GM18867 (cell line): Measurements from ENCODE around the gene GRHL3.

Experiments
- ATAC-seq: cut with Tn5 transposase; IDR thresholded peaks from one replicate; pipeline ENCODE4 v1.9.1; 2021; ENCODE audit warnings: mild to moderate bottlenecking, moderate library complexity; ENCODE audit not compliant: unreplicated experiment

Gene GRHL3

GRCh38 chr1:24366707-24367106 lies 47.5 kb downstream of the GRHL3 start:
- no peak for ATAC-seq

- ATAC-seq: no peak
Measured at GRCh38 chr1:24369199-24369598, 50.0 kb downstream of the GRHL3 start.

GRCh38 chr1:24369801-24370200 lies 50.6 kb downstream of the GRHL3 start:
- no peak for ATAC-seq

- ATAC-seq: peak; percentile 48
Measured at GRCh38 chr1:24373044-24373443, 53.9 kb downstream of the GRHL3 start.

- ATAC-seq: peak; percentile 6
Measured at GRCh38 chr1:24373710-24374109, 54.6 kb downstream of the GRHL3 start.

GRCh38 chr1:24374891-24375786 lies 56.0 kb downstream of the GRHL3 start:
- ATAC-seq: no peak

- ATAC-seq: no peak
Measured at GRCh38 chr1:24379733-24380315, 60.7 kb downstream of the GRHL3 start.

GRCh38 chr1:24380508-24380907 lies 61.4 kb downstream of the GRHL3 start:
- no peak for ATAC-seq

- ATAC-seq: no peak
Measured at GRCh38 chr1:24381256-24381655, 62.1 kb downstream of the GRHL3 start.

- no peak for ATAC-seq
Measured at GRCh38 chr1:24382165-24382577, 63.0 kb downstream of the GRHL3 start.

- no peak for ATAC-seq
Measured at GRCh38 chr1:24383381-24383940, 64.3 kb downstream of the GRHL3 start.

- peak; percentile 71 for ATAC-seq
Measured at GRCh38 chr1:24384251-24385090, 65.3 kb downstream of the GRHL3 start.

- ATAC-seq: no peak
Measured at GRCh38 chr1:24385160-24385940, 66.2 kb downstream of the GRHL3 start.

GRCh38 chr1:24386241-24386640 lies 67.1 kb downstream of the GRHL3 start:
- ATAC-seq: no peak

GRCh38 chr1:24386931-24387330 lies 67.8 kb downstream of the GRHL3 start:
- no peak for ATAC-seq

- ATAC-seq: no peak
Measured at GRCh38 chr1:24387636-24388175, 68.5 kb downstream of the GRHL3 start.

- ATAC-seq: no peak
Measured at GRCh38 chr1:24388331-24388885, 69.3 kb downstream of the GRHL3 start.

- ATAC-seq: no peak
Measured at GRCh38 chr1:24389231-24389678, 70.1 kb downstream of the GRHL3 start.

- ATAC-seq: peak; percentile 52
Measured at GRCh38 chr1:24390924-24391782, 72.0 kb downstream of the GRHL3 start.
